ENCODE results near the gene MAP3K19. TPM values are rescaled to one million over a fixed set of nuclear protein-coding genes. Genes with fewer than 3 reads are reported as not detected.
"Not testable (repeated sequence)": the region's sequence is repeated elsewhere in the genome, so short reads cannot be mapped to it uniquely, and the experiment has no call there.

Gene MAP3K19
- total RNA-seq, 1 donor from 2014 or later = not detected

- Mint-ChIP-seq H3K36me3 (ENCODE audit: low read depth, unreplicated experiment) (no peaks in the 10 kb centered on the region), H3K27me3 (ENCODE audit: unreplicated experiment) (peaks cover 10% of the 10 kb centered on the region), H3K27ac (ENCODE audit: unreplicated experiment) (no peak overlapping the region), H3K4me3 (ENCODE audit: unreplicated experiment) (no peak overlapping the region), H3K4me1 (ENCODE audit: unreplicated experiment) (peaks cover 27% of the 10 kb centered on the region), H3K9me3 (ENCODE audit: unreplicated experiment) (no peaks in the 10 kb centered on the region)
- no peak for DNase-seq (ENCODE audit: low spot score)
- TF ChIP-seq CTCF (IDR thresholded peaks at IDR 0.05; ENCODE audit: unreplicated experiment) = no peak
Measured at GRCh38 chr2:135048122-135048521, 875 bp upstream of the MAP3K19 start.

GRCh38 chr2:135043345-135043744, 3.9 kb downstream of the MAP3K19 start:
- Mint-ChIP-seq H3K4me3 (ENCODE audit: unreplicated experiment) (no peak overlapping the region), H3K4me1 (ENCODE audit: unreplicated experiment) (peaks cover 3% of the 10 kb centered on the region), H3K27ac (ENCODE audit: unreplicated experiment) (no peak overlapping the region), H3K36me3 (ENCODE audit: low read depth, unreplicated experiment) (no peaks in the 10 kb centered on the region), H3K27me3 (ENCODE audit: unreplicated experiment) (peaks cover 4% of the 10 kb centered on the region), H3K9me3 (ENCODE audit: unreplicated experiment) (no peaks in the 10 kb centered on the region)
- peak; percentile 68 for TF ChIP-seq CTCF (IDR thresholded peaks at IDR 0.05; ENCODE audit: unreplicated experiment)
- no peak for DNase-seq (ENCODE audit: low spot score)

- Mint-ChIP-seq H3K36me3 (ENCODE audit: low read depth, unreplicated experiment) (no peaks in the 10 kb centered on the region), H3K4me1 (ENCODE audit: unreplicated experiment) (no peaks in the 10 kb centered on the region), H3K27ac (ENCODE audit: unreplicated experiment) (no peak overlapping the region), H3K9me3 (ENCODE audit: unreplicated experiment) (no peaks in the 10 kb centered on the region), H3K27me3 (ENCODE audit: unreplicated experiment) (peaks cover 1% of the 10 kb centered on the region), H3K4me3 (ENCODE audit: unreplicated experiment) (no peak overlapping the region)
- no peak for DNase-seq (ENCODE audit: low spot score)
- TF ChIP-seq CTCF (IDR thresholded peaks at IDR 0.05; ENCODE audit: unreplicated experiment) = no peak
Measured at GRCh38 chr2:135037831-135038230, 9.4 kb downstream of the MAP3K19 start.

- not testable (repeated sequence) for H3K4me1 Mint-ChIP-seq (ENCODE audit: unreplicated experiment); H3K27ac Mint-ChIP-seq (ENCODE audit: unreplicated experiment); H3K27me3 Mint-ChIP-seq (ENCODE audit: unreplicated experiment); H3K9me3 Mint-ChIP-seq (ENCODE audit: unreplicated experiment); H3K4me3 Mint-ChIP-seq (ENCODE audit: unreplicated experiment); H3K36me3 Mint-ChIP-seq (ENCODE audit: low read depth, unreplicated experiment); DNase-seq (ENCODE audit: low spot score)
Measured at GRCh38 chr2:135033216-135033615, 14.0 kb downstream of the MAP3K19 start.

GRCh38 chr2:135030826-135031225, 16.4 kb downstream of the MAP3K19 start:
- H3K27me3 Mint-ChIP-seq (ENCODE audit: unreplicated experiment) = no peaks in the 10 kb centered on the region
- H3K4me1 Mint-ChIP-seq (ENCODE audit: unreplicated experiment) = no peaks in the 10 kb centered on the region
- H3K4me3 Mint-ChIP-seq (ENCODE audit: unreplicated experiment) = no peak overlapping the region
- TF ChIP-seq CTCF (IDR thresholded peaks at IDR 0.05; ENCODE audit: unreplicated experiment) = no peak
- H3K36me3 Mint-ChIP-seq (ENCODE audit: low read depth, unreplicated experiment) = peaks cover 8% of the 10 kb centered on the region
- H3K27ac Mint-ChIP-seq (ENCODE audit: unreplicated experiment) = no peak overlapping the region
- H3K9me3 Mint-ChIP-seq (ENCODE audit: unreplicated experiment) = no peaks in the 10 kb centered on the region
- peak; percentile 29 for DNase-seq (ENCODE audit: low spot score)

Data from endothelial cell (in vitro differentiated cells).